Chondrocyte (in vitro differentiated cells): ENCODE data around the gene ECE1. TPM values are rescaled to one million over a fixed set of nuclear protein-coding genes. Genes with fewer than 3 reads are reported as not detected.

Source experiments
- DNase-seq: peaks from one replicate; pipeline ENCODE4 v3.0.0; 2021; ENCODE audit warnings: mixed read lengths, low spot score
- H3K27ac Mint-ChIP-seq: one replicate; pipeline ENCODE4 v1.8.0; 2021; ENCODE audit warnings: mild to moderate bottlenecking, moderate library complexity, mixed read lengths; ENCODE audit not compliant: unreplicated experiment
- H3K27me3 Mint-ChIP-seq: 2 replicates; pipeline ENCODE4 v1.8.0; 2021; ENCODE audit warnings: low read depth, mixed read lengths
- H3K36me3 Mint-ChIP-seq: 2 replicates; pipeline ENCODE4 v1.8.0; 2021; ENCODE audit warnings: low read depth, mixed read lengths
- H3K4me1 Mint-ChIP-seq: 2 replicates; pipeline ENCODE4 v1.8.0; 2021; ENCODE audit warnings: low read depth, mild to moderate bottlenecking, mixed read lengths
- H3K4me3 Mint-ChIP-seq: one replicate; pipeline ENCODE4 v1.8.0; 2021; ENCODE audit warnings: mild to moderate bottlenecking, moderate library complexity, mixed read lengths; ENCODE audit not compliant: unreplicated experiment
- H3K9me3 Mint-ChIP-seq: 2 replicates; pipeline ENCODE4 v1.8.0; 2021; ENCODE audit warnings: low read depth, mixed read lengths
- total RNA-seq: library from RNA; stranded (reverse); gene quantifications from 3 replicates; pipeline ENCODE4 v1.2.1, GENCODE V29; 2021
- TF ChIP-seq, protein P1 (sequence below): fragments of 200-600 bp; sonication (generic); IDR thresholded peaks from 2 replicates; pipeline ENCODE4 v1.5.0; 2021; ENCODE audit warnings: antibody characterized with exemption, mild to moderate bottlenecking, moderate library complexity

Gene ECE1
- total RNA-seq, 1 donor from 2014 or later, result 98.5 TPM

DNA sequence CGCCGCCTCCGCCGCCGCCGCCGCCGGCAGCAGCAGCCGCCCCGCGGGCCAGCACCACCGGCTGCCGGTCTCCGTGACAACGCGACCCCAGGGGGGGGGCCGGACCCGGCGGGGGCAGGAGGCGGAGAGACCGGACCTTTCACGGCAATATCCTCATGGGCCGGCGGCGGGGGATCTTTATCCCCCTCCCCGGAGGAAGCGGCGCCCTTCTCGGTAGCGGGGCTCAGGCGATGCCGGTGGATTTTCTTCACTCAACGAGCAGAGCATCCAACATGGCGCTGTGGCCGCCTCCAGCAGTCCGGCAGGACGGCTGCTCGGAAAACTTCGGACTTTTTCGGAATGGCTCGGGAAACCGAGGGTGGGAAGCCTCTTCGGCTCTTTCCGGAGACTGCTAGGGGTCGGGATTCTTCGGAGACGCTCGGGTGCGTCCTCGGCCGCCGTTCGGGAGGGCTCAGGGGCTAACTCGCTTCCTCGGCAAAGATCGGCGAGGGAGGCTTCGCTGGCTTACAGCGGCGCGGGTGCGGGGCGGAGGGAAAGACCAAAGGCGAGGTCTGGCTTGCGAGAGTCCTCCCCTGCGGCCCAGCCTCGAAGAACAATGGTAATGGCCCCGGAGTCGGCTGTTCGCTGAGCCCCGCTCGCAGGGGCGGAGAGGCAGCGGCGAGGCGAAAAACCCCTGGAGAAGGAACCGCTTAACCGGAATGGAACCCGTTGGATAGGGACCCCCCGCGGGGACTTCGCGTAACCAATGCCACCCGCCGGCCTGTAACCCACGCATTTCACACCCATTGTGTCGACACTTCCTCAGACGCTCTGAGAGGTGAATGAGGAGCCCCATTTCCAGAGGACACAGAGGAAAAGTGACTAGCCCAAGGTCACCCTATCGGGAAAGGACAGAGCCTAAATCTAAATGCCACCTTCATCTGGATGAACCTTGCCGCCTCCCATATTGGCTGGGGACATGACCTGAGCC, 113.4 kb downstream of the ECE1 start, which contains the start of gene EIF4G3:
TSS of gene EIF4G3 (minus strand) at position 312 of the 970 bp plus-strand sequence. CDS start 174,155 bp downstream, outside the sequence.
- no peaks in the 10 kb centered on the region for H3K9me3 Mint-ChIP-seq
- H3K27ac Mint-ChIP-seq, result peak within 1 kb of the TSS; percentile 89
- no peaks in the 10 kb centered on the region for H3K36me3 Mint-ChIP-seq
- peak within 1 kb of the TSS; percentile 77 for H3K4me3 Mint-ChIP-seq
- DNase-seq, result peak; percentile 99
- peaks cover 32% of the 10 kb centered on the region for H3K4me1 Mint-ChIP-seq
- no peaks in the 10 kb centered on the region for H3K27me3 Mint-ChIP-seq
- TF ChIP-seq, protein P1, sequence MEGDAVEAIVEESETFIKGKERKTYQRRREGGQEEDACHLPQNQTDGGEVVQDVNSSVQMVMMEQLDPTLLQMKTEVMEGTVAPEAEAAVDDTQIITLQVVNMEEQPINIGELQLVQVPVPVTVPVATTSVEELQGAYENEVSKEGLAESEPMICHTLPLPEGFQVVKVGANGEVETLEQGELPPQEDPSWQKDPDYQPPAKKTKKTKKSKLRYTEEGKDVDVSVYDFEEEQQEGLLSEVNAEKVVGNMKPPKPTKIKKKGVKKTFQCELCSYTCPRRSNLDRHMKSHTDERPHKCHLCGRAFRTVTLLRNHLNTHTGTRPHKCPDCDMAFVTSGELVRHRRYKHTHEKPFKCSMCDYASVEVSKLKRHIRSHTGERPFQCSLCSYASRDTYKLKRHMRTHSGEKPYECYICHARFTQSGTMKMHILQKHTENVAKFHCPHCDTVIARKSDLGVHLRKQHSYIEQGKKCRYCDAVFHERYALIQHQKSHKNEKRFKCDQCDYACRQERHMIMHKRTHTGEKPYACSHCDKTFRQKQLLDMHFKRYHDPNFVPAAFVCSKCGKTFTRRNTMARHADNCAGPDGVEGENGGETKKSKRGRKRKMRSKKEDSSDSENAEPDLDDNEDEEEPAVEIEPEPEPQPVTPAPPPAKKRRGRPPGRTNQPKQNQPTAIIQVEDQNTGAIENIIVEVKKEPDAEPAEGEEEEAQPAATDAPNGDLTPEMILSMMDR, result no peak

DNA sequence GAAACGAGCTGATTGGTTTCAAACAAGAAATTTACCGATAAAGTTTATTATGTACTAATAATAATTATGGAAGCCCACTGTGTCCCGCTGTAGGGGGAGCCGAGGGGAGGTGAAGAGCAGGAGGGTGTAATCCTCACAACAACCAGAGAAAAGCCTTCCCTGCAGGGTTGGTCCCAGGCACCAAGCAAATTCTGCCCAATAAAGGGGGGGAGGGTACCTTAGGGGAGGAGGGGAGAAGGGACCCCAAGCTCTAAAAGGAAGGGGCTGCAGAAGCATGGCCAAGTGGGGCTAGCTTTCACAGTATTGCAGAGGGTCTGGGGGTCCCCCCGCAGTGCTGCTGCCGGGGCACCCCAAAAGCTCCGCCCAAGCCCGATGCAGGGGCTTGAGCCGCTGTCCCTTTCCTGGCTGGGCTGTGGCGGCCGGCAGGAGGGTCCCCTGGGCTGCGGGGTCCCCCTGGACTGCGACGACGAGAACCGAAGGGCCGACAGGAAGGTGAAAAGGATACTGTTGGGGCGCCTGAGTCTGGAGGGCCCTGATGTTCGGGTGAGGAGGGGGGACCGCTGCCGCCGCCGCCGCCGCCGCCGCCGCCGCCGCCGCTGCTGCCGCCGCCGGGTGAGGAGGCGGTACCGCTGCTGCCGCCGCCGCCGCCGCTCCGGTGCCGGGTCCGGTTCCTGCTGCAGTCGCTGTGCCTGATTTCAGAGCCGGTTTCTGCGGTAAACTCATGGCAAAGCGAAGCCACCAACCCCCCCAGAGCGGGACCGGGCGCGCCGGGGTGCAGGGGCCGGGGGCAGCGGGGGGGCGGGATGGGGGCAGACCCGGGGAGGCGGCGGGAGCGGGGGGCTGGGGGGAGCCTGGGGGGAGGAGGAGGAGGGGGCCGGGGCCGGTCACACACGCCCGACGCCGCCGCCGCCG, 114.3 kb downstream of the ECE1 start:
- peak overlapping the region; percentile 86 for H3K27ac Mint-ChIP-seq
- no peaks in the 10 kb centered on the region for H3K9me3 Mint-ChIP-seq
- H3K36me3 Mint-ChIP-seq, result no peaks in the 10 kb centered on the region
- TF ChIP-seq, protein P1, result peak; percentile 11
- H3K4me3 Mint-ChIP-seq, result peak overlapping the region; percentile 71
- peaks cover 41% of the 10 kb centered on the region for H3K4me1 Mint-ChIP-seq
- H3K27me3 Mint-ChIP-seq, result no peaks in the 10 kb centered on the region
- no peak for DNase-seq

DNA sequence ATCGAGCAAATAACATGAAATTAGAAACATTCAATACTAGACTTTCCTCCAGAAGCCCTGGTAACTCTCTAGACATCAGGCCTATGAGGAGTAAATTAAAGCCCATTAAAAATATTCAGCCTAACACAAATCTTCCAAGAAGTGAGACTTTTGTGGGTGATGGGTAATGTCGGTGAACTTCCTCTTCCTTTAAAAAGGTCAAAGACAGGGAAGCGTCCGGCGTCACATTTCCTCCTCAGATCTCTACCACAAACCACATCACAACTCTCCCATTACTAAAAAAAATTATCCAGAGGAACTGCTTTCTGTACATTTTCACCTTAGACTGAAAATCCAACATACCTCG, 115.0 kb downstream of the ECE1 start:
- H3K9me3 Mint-ChIP-seq, result no peaks in the 10 kb centered on the region
- peaks cover 47% of the 10 kb centered on the region for H3K4me1 Mint-ChIP-seq
- TF ChIP-seq, protein P1, result no peak
- no peaks in the 10 kb centered on the region for H3K36me3 Mint-ChIP-seq
- DNase-seq, result no peak
- H3K4me3 Mint-ChIP-seq, result peak overlapping the region; percentile 71
- H3K27ac Mint-ChIP-seq, result peak overlapping the region; percentile 76
- H3K27me3 Mint-ChIP-seq, result no peaks in the 10 kb centered on the region

DNA sequence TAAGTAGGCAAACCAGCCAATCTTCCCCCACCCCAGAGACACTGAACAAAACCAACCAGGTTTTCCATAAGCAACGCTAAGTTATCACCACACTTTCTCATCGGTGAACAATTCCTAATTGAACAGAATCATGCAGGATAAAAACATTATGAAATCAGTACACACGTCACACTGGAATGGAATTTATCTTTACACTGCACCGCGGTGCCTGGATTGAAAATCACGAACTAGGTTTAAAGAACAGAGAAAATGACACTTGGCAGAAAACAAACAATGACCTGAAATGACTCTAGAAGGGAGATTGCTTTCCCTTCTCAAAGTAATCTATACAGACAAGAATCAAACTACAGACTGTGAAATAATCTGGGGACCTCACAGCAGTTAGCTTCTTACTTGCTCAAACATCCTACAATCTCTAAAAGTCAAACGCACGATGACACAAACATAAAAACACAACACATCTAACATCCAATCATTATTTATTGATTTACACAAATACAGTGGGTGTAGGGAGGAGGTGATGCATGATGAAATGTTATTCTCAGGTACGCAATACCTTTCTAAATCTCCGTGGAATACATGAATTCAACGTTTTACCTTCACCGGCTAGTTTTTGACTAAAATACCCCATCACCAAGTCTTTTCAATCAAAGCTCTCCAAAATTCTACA, 115.5 kb downstream of the ECE1 start:
- Mint-ChIP-seq H3K4me3 (peak overlapping the region; percentile 71), H3K27me3 (no peaks in the 10 kb centered on the region), H3K9me3 (no peaks in the 10 kb centered on the region), H3K27ac (peak overlapping the region; percentile 76), H3K4me1 (peaks cover 48% of the 10 kb centered on the region), H3K36me3 (no peaks in the 10 kb centered on the region)
- DNase-seq, result no peak
- TF ChIP-seq, protein P1, result no peak
